HEK293 (cell line): Measurements from ENCODE around the gene SLC6A6.

Experiments used
- CTCF ChIA-PET: fragments of 350-600 bp; formaldehyde crosslinking; extraction: SDS; loops from one replicate; lab custom pipeline; 2021; ENCODE audit warnings: antibody characterized with exemption; lab: Yijun Ruan, JAX
- POLR2A ChIA-PET: fragments of 300-600 bp; formaldehyde crosslinking; extraction: SDS; loops from one replicate; lab custom pipeline; 2020; ENCODE audit warnings: antibody characterized with exemption, inconsistent platforms; lab: Yijun Ruan, JAX
- H3K27ac ChIP-seq: fragments of 200-500 bp; sonication (Bioruptor generic); 2 replicates; pipeline ENCODE4 v1.5.1; 2014; ENCODE audit warnings: low read depth, low read length, control low read depth, inconsistent platforms; ENCODE audit errors: extremely low read depth
- H3K36me3 ChIP-seq, 2 experiments: fragments of 200-500 bp in 1 of 2; sonication (Bioruptor generic) in 1 of 2; 1 replicate in 1 of 2; 2 replicates in 1 of 2; pipeline ENCODE4 v1.5.1; 2014 to 2017; ENCODE audit warnings: inconsistent platforms in 2 of 2, low read length in 2 of 2; ENCODE audit not compliant: control insufficient read depth in 2 of 2, insufficient read depth in 1 of 2
- H3K4me1 ChIP-seq: fragments of 200-500 bp; sonication (Bioruptor generic); 2 replicates; pipeline ENCODE4 v1.5.1; 2014; ENCODE audit warnings: mild to moderate bottlenecking, low read length, inconsistent platforms; ENCODE audit not compliant: control insufficient read depth, insufficient read depth
- H3K4me3 ChIP-seq: 2 replicates; pipeline ENCODE4 v1.5.1; 2011; ENCODE audit warnings: low read depth, mild to moderate bottlenecking, control low read depth, low read length, moderate library complexity
- H3K9me3 ChIP-seq: fragments of 200-500 bp; sonication (Bioruptor generic); 2 replicates; pipeline ENCODE4 v1.5.1; 2014; ENCODE audit warnings: low read depth, low read length, inconsistent platforms; ENCODE audit not compliant: control insufficient read depth, insufficient read depth
- GFI1B ChIP-seq: fragments of 450-650 bp; formaldehyde crosslinking; IDR thresholded peaks from 2 replicates; pipeline ENCODE4 v1.5.1; 2016; ENCODE audit warnings: missing biosample characterization, missing genetic modification characterization
- OVOL3 ChIP-seq: fragments of 450-650 bp; formaldehyde crosslinking; IDR thresholded peaks from 2 replicates; pipeline ENCODE4 v1.5.1; 2016; ENCODE audit warnings: missing biosample characterization, missing genetic modification characterization
- REST ChIP-seq: fragments of 450-650 bp; formaldehyde crosslinking; IDR thresholded peaks from 2 replicates; pipeline ENCODE4 v1.5.1; 2016; ENCODE audit warnings: missing biosample characterization, missing genetic modification characterization
- SCRT1 ChIP-seq: fragments of 450-650 bp; formaldehyde crosslinking; IDR thresholded peaks from 2 replicates; pipeline ENCODE4 v1.5.1; 2016; ENCODE audit warnings: missing biosample characterization, missing genetic modification characterization, borderline replicate concordance
- ZBTB21 ChIP-seq: fragments of 450-650 bp; formaldehyde crosslinking; IDR thresholded peaks from 2 replicates; pipeline ENCODE4 v1.5.1; 2017; ENCODE audit warnings: missing biosample characterization, missing genetic modification characterization
- ZBTB44 ChIP-seq: fragments of 450-650 bp; IDR thresholded peaks from 2 replicates; pipeline ENCODE4 v1.5.1; 2018; ENCODE audit warnings: missing biosample characterization, mild to moderate bottlenecking, missing genetic modification characterization
- ZFP3 ChIP-seq: fragments of 450-650 bp; formaldehyde crosslinking; IDR thresholded peaks from 2 replicates; pipeline ENCODE4 v1.5.1; 2016; ENCODE audit warnings: low read depth, missing biosample characterization, missing genetic modification characterization
- ZFP41 ChIP-seq: fragments of 450-650 bp; formaldehyde crosslinking; IDR thresholded peaks from 2 replicates; pipeline ENCODE4 v1.5.1; 2016; ENCODE audit warnings: missing biosample characterization, missing genetic modification characterization, borderline replicate concordance
- ZNF133 ChIP-seq: fragments of 450-650 bp; formaldehyde crosslinking; IDR thresholded peaks from 2 replicates; pipeline ENCODE4 v1.5.1; 2016; ENCODE audit warnings: missing biosample characterization, missing genetic modification characterization
- ZNF138 ChIP-seq: fragments of 450-650 bp; formaldehyde crosslinking; IDR thresholded peaks from 2 replicates; pipeline ENCODE4 v1.5.1; 2016; ENCODE audit warnings: missing biosample characterization, missing genetic modification characterization, borderline replicate concordance
- ZNF140 ChIP-seq: fragments of 450-650 bp; formaldehyde crosslinking; IDR thresholded peaks from 2 replicates; pipeline ENCODE4 v1.5.1; 2016; ENCODE audit warnings: missing biosample characterization, missing genetic modification characterization
- ZNF202 ChIP-seq: fragments of 450-650 bp; formaldehyde crosslinking; IDR thresholded peaks from 2 replicates; pipeline ENCODE4 v1.5.1; 2016; ENCODE audit warnings: missing biosample characterization, missing genetic modification characterization, borderline replicate concordance
- ZNF266 ChIP-seq: fragments of 450-650 bp; formaldehyde crosslinking; IDR thresholded peaks from 2 replicates; pipeline ENCODE4 v1.5.1; 2016; ENCODE audit warnings: missing biosample characterization, missing genetic modification characterization, low read depth
- ZNF350 ChIP-seq: fragments of 450-650 bp; formaldehyde crosslinking; IDR thresholded peaks from 2 replicates; pipeline ENCODE4 v1.5.0; 2017; ENCODE audit warnings: missing biosample characterization, mild to moderate bottlenecking, missing genetic modification characterization
- ZNF366 ChIP-seq: fragments of 450-650 bp; formaldehyde crosslinking; conservative IDR thresholded peaks from 2 replicates; pipeline ENCODE4 v1.5.1; 2016; ENCODE audit warnings: missing biosample characterization, missing genetic modification characterization
- ZNF423 ChIP-seq: fragments of 450-650 bp; formaldehyde crosslinking; IDR thresholded peaks from 2 replicates; pipeline ENCODE4 v1.5.1; 2016; ENCODE audit warnings: missing biosample characterization, missing genetic modification characterization
- ZNF473 ChIP-seq: fragments of 450-650 bp; formaldehyde crosslinking; IDR thresholded peaks from 2 replicates; pipeline ENCODE4 v1.5.1; 2017; ENCODE audit warnings: missing biosample characterization, missing genetic modification characterization
- ZNF530 ChIP-seq: fragments of 450-650 bp; formaldehyde crosslinking; IDR thresholded peaks from 2 replicates; pipeline ENCODE4 v1.5.1; 2016; ENCODE audit warnings: low read depth, missing biosample characterization, missing genetic modification characterization
- ZNF548 ChIP-seq: fragments of 450-650 bp; formaldehyde crosslinking; IDR thresholded peaks from 2 replicates; pipeline ENCODE4 v1.5.1; 2016; ENCODE audit warnings: missing biosample characterization, missing genetic modification characterization
- ZNF560 ChIP-seq: fragments of 450-650 bp; formaldehyde crosslinking; IDR thresholded peaks from 2 replicates; pipeline ENCODE4 v1.5.1; 2017; ENCODE audit warnings: missing biosample characterization, missing genetic modification characterization, borderline replicate concordance
- ZNF624 ChIP-seq: fragments of 450-650 bp; formaldehyde crosslinking; IDR thresholded peaks from 2 replicates; pipeline ENCODE4 v1.5.1; 2017; ENCODE audit warnings: missing biosample characterization, missing genetic modification characterization
- ZNF639 ChIP-seq: fragments of 450-650 bp; formaldehyde crosslinking; IDR thresholded peaks from 2 replicates; pipeline ENCODE4 v1.5.1; 2016; ENCODE audit warnings: missing biosample characterization, missing genetic modification characterization
- ZNF670 ChIP-seq: fragments of 450-650 bp; formaldehyde crosslinking; IDR thresholded peaks from 2 replicates; pipeline ENCODE4 v1.5.1; 2016; ENCODE audit warnings: missing biosample characterization, missing genetic modification characterization, low read depth
- ZSCAN18 ChIP-seq: fragments of 450-650 bp; formaldehyde crosslinking; IDR thresholded peaks from 2 replicates; pipeline ENCODE4 v1.5.1; 2016; ENCODE audit warnings: missing biosample characterization, missing genetic modification characterization
- ZSCAN23 ChIP-seq: fragments of 450-650 bp; formaldehyde crosslinking; IDR thresholded peaks from 2 replicates; pipeline ENCODE4 v1.5.1; 2016; ENCODE audit warnings: missing biosample characterization, missing genetic modification characterization

Gene SLC6A6

GRCh38 chr3:14438929-14439328 lies 36.5 kb downstream of the SLC6A6 start:
- Histone ChIP-seq H3K9me3 (no peaks in the 10 kb centered on the region), H3K4me1 (peaks cover 20% of the 10 kb centered on the region), H3K27ac (peak overlapping the region; percentile 51; the same call in 1 of the 2 replicates)
- POLR2A ChIA-PET = interaction anchor here (0.8 to 1.5 kb wide), 4 partner anchors 14 to 41 kb away, joined by 3 to 7 read pairs (median 4); partner anchors contain the start of gene SLC6A6
- TF ChIP-seq ZNF138 (tag by site-specific recombination) (no peak), ZSCAN23 (tag by site-specific recombination) (no peak), ZNF473 (no peak), ZSCAN18 (tag by site-specific recombination) (no peak), ZNF530 (tag by site-specific recombination) (no peak), ZNF266 (tag by site-specific recombination) (no peak), ZNF133 (tag by site-specific recombination) (no peak), ZNF639 (tag by site-specific recombination) (no peak), ZNF560 (tag by site-specific recombination) (no peak), GFI1B (tag by site-specific recombination) (no peak)
- TF ChIP-seq, all 188 proteins: peak for 0
- no peak overlapping the region for H3K4me3 ChIP-seq
- CTCF ChIA-PET = interaction anchor here (0.6 to 1.8 kb wide), 6 partner anchors 12 to 764 kb away, joined by 3 to 6 read pairs (median 4); no protein-coding TSS in a partner anchor
- no peaks in the 10 kb centered on the region for H3K36me3 ChIP-seq

- ChIA-PET CTCF (interaction anchor here (0.6 to 1.8 kb wide), 5 partner anchors 14 to 763 kb away, joined by 3 to 6 read pairs (median 4); no protein-coding TSS in a partner anchor), POLR2A (interaction anchor here (0.8 to 1.5 kb wide), 4 partner anchors 13 to 41 kb away, joined by 3 to 7 read pairs (median 4); partner anchors contain the start of gene SLC6A6)
- Histone ChIP-seq H3K4me1 (peaks cover 20% of the 10 kb centered on the region), H3K36me3 (no peaks in the 10 kb centered on the region), H3K27ac (peak overlapping the region; percentile 51; the same call in 1 of the 2 replicates), H3K9me3 (no peaks in the 10 kb centered on the region), H3K4me3 (no peak overlapping the region)
- TF ChIP-seq ZNF423 (tag by site-specific recombination) (peak; percentile 100), REST (tag by site-specific recombination) (no peak), ZNF366 (tag by site-specific recombination) (peak; percentile 85), ZFP3 (tag by site-specific recombination) (no peak), ZNF624 (no peak), ZNF670 (tag by site-specific recombination) (no peak), ZNF140 (tag by site-specific recombination) (no peak), ZFP41 (tag by site-specific recombination) (no peak), ZBTB44 (tag by site-specific recombination) (peak; percentile 94), ZNF350 (tag by site-specific recombination) (no peak), ZBTB21 (tag by site-specific recombination) (peak; percentile 91), OVOL3 (tag by site-specific recombination) (peak; percentile 71; the same call in 1 of the 2 replicates), ZNF548 (tag by site-specific recombination) (no peak), SCRT1 (peak; percentile 92), ZNF202 (tag by site-specific recombination) (no peak)
Observed at GRCh38 chr3:14439501-14440167, 37.2 kb downstream of the SLC6A6 start.
